Neural cell (in vitro differentiated cells): ENCODE data around the gene ACOX1.

ENCODE experiments used
- CTCF ChIP-seq: fragments of 450-650 bp; IDR thresholded peaks from 2 replicates; pipeline ENCODE4 v1.5.1; 2014; ENCODE audit warnings: antibody characterized with exemption, mild to moderate bottlenecking, moderate library complexity; ENCODE audit not compliant: poor library complexity, severe bottlenecking
- EP300 ChIP-seq: fragments of 450-650 bp; conservative IDR thresholded peaks from 2 replicates; pipeline ENCODE4 v1.6.1; 2014; ENCODE audit warnings: antibody characterized with exemption, mild to moderate bottlenecking, moderate library complexity; ENCODE audit not compliant: poor library complexity, severe bottlenecking
- EZH2 ChIP-seq: fragments of 200-600, 300-800 bp; shearing (Covaris generic), sonication (generic); IDR thresholded peaks from 2 replicates; pipeline ENCODE4 v1.6.1; 2014; ENCODE audit warnings: antibody characterized with exemption, low read length, borderline replicate concordance, mild to moderate bottlenecking; ENCODE audit not compliant: insufficient read depth, poor library complexity, severe bottlenecking
- POLR2AphosphoS5 ChIP-seq: IDR thresholded peaks from 2 replicates; pipeline ENCODE4 v1.6.1; 2012
- SMC3 ChIP-seq: fragments of 450-650 bp; conservative IDR thresholded peaks from 2 replicates; pipeline ENCODE4 v1.6.1; 2014; ENCODE audit warnings: antibody characterized with exemption, mild to moderate bottlenecking, moderate library complexity; ENCODE audit not compliant: poor library complexity
- TF ChIP-seq, protein P1 (sequence below): IDR thresholded peaks from 2 replicates; pipeline ENCODE4 v1.6.1; 2012; ENCODE audit warnings: borderline replicate concordance

- TF ChIP-seq CTCF = no peak
- no peak for TF ChIP-seq EP300
- no peak for TF ChIP-seq POLR2AphosphoS5
- TF ChIP-seq, protein P1, sequence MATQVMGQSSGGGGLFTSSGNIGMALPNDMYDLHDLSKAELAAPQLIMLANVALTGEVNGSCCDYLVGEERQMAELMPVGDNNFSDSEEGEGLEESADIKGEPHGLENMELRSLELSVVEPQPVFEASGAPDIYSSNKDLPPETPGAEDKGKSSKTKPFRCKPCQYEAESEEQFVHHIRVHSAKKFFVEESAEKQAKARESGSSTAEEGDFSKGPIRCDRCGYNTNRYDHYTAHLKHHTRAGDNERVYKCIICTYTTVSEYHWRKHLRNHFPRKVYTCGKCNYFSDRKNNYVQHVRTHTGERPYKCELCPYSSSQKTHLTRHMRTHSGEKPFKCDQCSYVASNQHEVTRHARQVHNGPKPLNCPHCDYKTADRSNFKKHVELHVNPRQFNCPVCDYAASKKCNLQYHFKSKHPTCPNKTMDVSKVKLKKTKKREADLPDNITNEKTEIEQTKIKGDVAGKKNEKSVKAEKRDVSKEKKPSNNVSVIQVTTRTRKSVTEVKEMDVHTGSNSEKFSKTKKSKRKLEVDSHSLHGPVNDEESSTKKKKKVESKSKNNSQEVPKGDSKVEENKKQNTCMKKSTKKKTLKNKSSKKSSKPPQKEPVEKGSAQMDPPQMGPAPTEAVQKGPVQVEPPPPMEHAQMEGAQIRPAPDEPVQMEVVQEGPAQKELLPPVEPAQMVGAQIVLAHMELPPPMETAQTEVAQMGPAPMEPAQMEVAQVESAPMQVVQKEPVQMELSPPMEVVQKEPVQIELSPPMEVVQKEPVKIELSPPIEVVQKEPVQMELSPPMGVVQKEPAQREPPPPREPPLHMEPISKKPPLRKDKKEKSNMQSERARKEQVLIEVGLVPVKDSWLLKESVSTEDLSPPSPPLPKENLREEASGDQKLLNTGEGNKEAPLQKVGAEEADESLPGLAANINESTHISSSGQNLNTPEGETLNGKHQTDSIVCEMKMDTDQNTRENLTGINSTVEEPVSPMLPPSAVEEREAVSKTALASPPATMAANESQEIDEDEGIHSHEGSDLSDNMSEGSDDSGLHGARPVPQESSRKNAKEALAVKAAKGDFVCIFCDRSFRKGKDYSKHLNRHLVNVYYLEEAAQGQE = no peak
- TF ChIP-seq EZH2 = no peak
- no peak for TF ChIP-seq SMC3
Observed at GRCh38 chr17:76018801-76019200, 39.8 kb upstream of the ACOX1 start.
